SH-SY5Y (cell line): ENCODE data around the gene PDXK.

Experiments used
- GATA2 ChIP-seq: IDR thresholded peaks from 2 replicates; pipeline ENCODE4 v1.6.1; 2011; ENCODE audit warnings: mild to moderate bottlenecking, low read depth, low read length
- GATA3 ChIP-seq: IDR thresholded peaks from 2 replicates; pipeline ENCODE4 v1.6.1; 2011; ENCODE audit warnings: low read depth, mild to moderate bottlenecking, low read length, moderate library complexity

DNA sequence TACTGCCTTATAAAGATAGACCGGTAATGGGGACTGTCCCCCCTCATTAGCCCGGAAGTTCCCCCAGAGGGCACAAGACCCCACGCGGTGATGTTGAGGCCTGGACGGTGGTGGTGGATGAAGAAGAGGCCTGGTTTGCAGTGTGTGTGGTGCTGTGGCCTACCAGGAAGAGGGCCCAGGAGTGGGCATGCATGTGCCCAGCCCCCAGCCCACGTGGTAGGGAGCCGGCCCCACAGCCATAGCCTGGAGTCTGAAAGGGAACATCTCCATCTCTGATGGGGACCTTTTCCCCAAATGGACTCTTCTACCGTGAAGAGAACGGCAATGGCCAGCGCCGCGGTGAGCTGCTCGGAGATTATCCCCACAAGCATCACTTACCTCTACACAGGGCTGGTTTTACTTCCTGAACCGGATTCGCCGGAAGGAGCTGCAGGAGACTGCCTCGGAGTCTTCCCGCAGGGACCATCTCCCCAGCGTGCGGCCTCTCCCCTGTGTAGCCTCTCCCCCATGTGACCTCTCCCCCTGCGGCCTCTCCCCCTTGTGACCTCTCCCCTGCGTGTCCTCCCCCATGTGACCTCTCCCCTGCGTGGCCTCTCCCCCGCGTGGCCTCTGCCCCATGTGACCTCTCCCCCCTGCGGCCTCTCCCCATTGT lies 91.0 kb downstream of the PDXK start:
- TF ChIP-seq GATA2, result no peak
- no peak for TF ChIP-seq GATA3
